Fibroblast of mammary gland (primary cell): ENCODE results near the gene C17orf75.

Experiments
- DNase-seq: peaks from one replicate; pipeline ENCODE4 v3.0.0-alpha.2; 2010; ENCODE audit warnings: low read depth
- H3K4me3 ChIP-seq: 2 replicates; pipeline ENCODE4 v1.5.1; 2011; ENCODE audit warnings: low read depth, mild to moderate bottlenecking, low read length, moderate library complexity; ENCODE audit not compliant: control insufficient read depth
- TF ChIP-seq, protein P1 (sequence below): conservative IDR thresholded peaks from 2 replicates; pipeline ENCODE4 v1.5.1; 2011; ENCODE audit warnings: low read depth, low read length, inconsistent platforms; ENCODE audit not compliant: control insufficient read depth, insufficient read depth

C17orf75 gene

GRCh38 chr17:32298721-32299579 lies 43.0 kb downstream of the C17orf75 start:
- no peak for DNase-seq
- H3K4me3 ChIP-seq, result no peak overlapping the region
- TF ChIP-seq, protein P1, sequence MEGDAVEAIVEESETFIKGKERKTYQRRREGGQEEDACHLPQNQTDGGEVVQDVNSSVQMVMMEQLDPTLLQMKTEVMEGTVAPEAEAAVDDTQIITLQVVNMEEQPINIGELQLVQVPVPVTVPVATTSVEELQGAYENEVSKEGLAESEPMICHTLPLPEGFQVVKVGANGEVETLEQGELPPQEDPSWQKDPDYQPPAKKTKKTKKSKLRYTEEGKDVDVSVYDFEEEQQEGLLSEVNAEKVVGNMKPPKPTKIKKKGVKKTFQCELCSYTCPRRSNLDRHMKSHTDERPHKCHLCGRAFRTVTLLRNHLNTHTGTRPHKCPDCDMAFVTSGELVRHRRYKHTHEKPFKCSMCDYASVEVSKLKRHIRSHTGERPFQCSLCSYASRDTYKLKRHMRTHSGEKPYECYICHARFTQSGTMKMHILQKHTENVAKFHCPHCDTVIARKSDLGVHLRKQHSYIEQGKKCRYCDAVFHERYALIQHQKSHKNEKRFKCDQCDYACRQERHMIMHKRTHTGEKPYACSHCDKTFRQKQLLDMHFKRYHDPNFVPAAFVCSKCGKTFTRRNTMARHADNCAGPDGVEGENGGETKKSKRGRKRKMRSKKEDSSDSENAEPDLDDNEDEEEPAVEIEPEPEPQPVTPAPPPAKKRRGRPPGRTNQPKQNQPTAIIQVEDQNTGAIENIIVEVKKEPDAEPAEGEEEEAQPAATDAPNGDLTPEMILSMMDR, result no peak

DNA sequence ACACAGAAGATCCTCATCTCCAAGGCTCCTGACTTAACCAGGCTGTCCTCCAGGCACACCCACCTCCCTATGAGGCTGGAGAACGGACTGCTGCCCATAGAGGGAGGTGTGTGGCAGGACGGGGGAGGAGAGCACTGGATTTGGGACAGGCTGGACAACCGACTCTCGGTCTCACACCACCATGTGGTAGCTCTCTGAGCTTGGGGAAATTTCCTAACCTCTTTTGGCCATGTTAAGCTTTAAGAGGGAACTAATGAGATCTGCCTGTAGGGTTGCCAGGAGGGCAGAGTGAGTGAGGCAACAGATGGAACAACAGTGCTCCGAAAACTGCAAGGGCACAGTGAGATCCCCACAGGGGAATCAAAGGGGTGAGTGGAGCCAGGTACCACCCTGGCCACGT lies 43.7 kb downstream of the C17orf75 start:
- H3K4me3 ChIP-seq, result no peak overlapping the region
- DNase-seq, result no peak

DNA sequence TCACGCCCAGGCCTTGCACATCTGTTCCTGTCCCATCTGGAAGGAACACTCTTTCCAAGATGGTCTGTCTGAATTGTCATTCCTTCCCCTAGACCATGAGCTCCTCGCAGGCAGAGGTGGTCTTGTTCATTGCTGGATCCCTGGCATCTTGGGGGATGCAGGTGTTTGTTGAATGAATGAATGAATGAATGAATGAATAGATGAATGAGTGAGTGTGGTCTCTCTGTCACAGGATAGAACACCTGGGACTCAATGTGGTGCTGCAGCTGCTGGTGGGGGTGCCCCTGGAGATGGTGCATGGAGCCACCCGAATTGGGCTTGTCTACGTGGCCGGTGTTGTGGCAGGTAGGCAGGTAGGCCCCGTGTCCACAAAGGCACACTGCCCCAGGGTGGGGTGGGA lies 44.1 kb downstream of the C17orf75 start:
- H3K4me3 ChIP-seq, result no peak overlapping the region
- no peak for DNase-seq
- TF ChIP-seq, protein P1, result no peak

More for the DNA sequence above, 43.7 kb downstream of the C17orf75 start:
- TF ChIP-seq, protein P1, result no peak

GRCh38 chr17:32297424-32297823 lies 44.5 kb downstream of the C17orf75 start:
- no peak for DNase-seq
- no peak overlapping the region for H3K4me3 ChIP-seq
- TF ChIP-seq, protein P1, result no peak

DNA sequence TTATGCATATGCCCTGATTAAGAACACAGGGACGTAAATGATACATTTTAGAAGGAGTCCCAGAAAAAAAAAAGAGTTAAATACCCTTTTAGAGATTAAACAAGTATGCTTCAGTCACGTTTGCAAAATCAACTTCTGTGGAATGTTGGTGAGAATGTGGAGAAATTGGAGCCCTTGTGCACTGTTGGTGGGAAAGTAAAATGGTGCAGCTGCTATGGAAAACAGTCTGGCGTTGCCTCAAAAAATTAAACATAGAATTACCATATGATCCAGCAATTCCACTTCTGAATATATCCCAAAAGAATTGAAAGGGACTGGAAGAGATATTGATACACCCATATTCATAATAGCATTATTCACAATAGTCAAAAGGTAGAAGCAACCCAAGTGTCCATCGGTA lies 49.9 kb downstream of the C17orf75 start:
- DNase-seq, result no peak
- H3K4me3 ChIP-seq, result no peak overlapping the region
- TF ChIP-seq, protein P1, result no peak

DNA sequence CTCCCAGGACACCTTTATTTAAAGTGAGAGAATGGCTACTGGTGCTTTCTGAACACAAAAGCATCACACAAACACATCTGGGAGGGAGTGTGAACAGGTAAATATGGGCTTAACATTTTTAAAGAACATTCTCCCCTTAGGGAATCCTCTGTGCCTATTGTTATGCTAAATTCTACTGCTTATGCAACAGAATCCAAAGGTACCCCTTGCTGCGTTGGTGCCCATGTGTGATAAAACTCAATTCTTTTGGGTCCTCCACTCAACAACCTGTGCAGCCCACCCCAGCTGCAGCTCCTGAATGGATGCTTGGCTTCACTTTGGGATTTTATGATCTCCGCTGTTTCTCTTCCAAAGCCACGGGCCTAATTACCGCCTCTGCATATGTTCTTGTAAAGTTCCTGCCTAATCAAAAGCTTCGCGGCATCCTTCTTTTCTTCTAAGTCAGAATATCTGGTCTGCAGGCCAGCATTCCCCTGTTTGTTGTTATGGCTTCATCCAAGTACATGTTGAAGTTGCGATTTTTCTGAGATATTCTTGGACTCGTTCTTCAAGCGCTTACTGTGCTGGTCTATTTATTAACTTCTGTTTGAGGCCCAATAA lies 52.4 kb downstream of the C17orf75 start:
- H3K4me3 ChIP-seq, result no peak overlapping the region
- DNase-seq, result no peak
- TF ChIP-seq, protein P1, result no peak
